Measurements from ENCODE around the gene EPC2. TPM values are rescaled to one million over a fixed set of nuclear protein-coding genes. Genes with fewer than 3 reads are reported as not detected.

The EPC2 gene
- total and polyA plus RNA-seq, 2 of the 8 experiments (the other 6 are each of a cell fraction or from before 2014, with no cell fraction given), result 16.1 to 25.7 TPM

- no peak for TF ChIP-seq KDM4A (IDR thresholded peaks at IDR 0.05; ENCODE audit: low read depth, low read length, severe bottlenecking)
- no peak for TF ChIP-seq CHD1 (IDR thresholded peaks at IDR 0.05; ENCODE audit: low read depth, low read length)
Observed at GRCh38 chr2:148619560-148620195, 24.9 kb upstream of the EPC2 start (continued).

All from H1 (cell line).